ENCODE data around the gene PLEKHJ1.
A peak's percentile ranks its signal among the peaks of the same experiment; 100 is the strongest.
"Not testable (repeated sequence)": the region's sequence is repeated elsewhere in the genome, so short reads cannot be mapped to it uniquely, and the experiment has no call there.

Gene PLEKHJ1

GRCh38 chr19:2236314-2237050, at the start of gene PLEKHJ1, which contains the start of gene SF3A2:
TSS of gene PLEKHJ1 (minus strand) at chr19:2236329. CDS start at chr19:2236248, 81 bp downstream.
TSS of gene SF3A2 (plus strand) at chr19:2236824. CDS start at chr19:2243419, 6,595 bp downstream.
- DNase-seq: peak; percentile 97

- DNase-seq: no peak
Observed at GRCh38 chr19:2283835-2284507, 47.8 kb upstream of the PLEKHJ1 start.

GRCh38 chr19:2282862-2283237, 46.7 kb upstream of the PLEKHJ1 start:
- DNase-seq: no peak

GRCh38 chr19:2282062-2282861, 46.1 kb upstream of the PLEKHJ1 start, which contains the start of gene PEAK3:
TSS of gene PEAK3 (minus strand) at chr19:2282175. CDS start at chr19:2280931, 1,244 bp downstream.
- no peak for DNase-seq

GRCh38 chr19:2281265-2282061, 45.3 kb upstream of the PLEKHJ1 start:
- DNase-seq: not testable (repeated sequence)

GRCh38 chr19:2280633-2281264, 44.6 kb upstream of the PLEKHJ1 start:
- DNase-seq: no peak

- DNase-seq: no peak
Observed at GRCh38 chr19:2278459-2279158, 42.5 kb upstream of the PLEKHJ1 start.

GRCh38 chr19:2277138-2277537, 41.0 kb upstream of the PLEKHJ1 start:
- DNase-seq: no peak

- no peak for DNase-seq
Observed at GRCh38 chr19:2276429-2276986, 40.4 kb upstream of the PLEKHJ1 start.

GRCh38 chr19:2275588-2276428, 39.7 kb upstream of the PLEKHJ1 start:
- DNase-seq: no peak

GRCh38 chr19:2274931-2275535, 38.9 kb upstream of the PLEKHJ1 start:
- DNase-seq: peak; percentile 52

- DNase-seq: no peak
Observed at GRCh38 chr19:2274185-2274711, 38.1 kb upstream of the PLEKHJ1 start.

GRCh38 chr19:2273356-2274184, 37.4 kb upstream of the PLEKHJ1 start:
- peak; percentile 83 for DNase-seq

GRCh38 chr19:2271234-2272103, 35.3 kb upstream of the PLEKHJ1 start:
- no peak for DNase-seq

- DNase-seq: peak; percentile 54
Observed at GRCh38 chr19:2270423-2271233, 34.5 kb upstream of the PLEKHJ1 start.

GRCh38 chr19:2270157-2270422, 34.0 kb upstream of the PLEKHJ1 start:
- DNase-seq: no peak
